Measurements from ENCODE around the gene SLMAP.

The SLMAP gene, protein sequence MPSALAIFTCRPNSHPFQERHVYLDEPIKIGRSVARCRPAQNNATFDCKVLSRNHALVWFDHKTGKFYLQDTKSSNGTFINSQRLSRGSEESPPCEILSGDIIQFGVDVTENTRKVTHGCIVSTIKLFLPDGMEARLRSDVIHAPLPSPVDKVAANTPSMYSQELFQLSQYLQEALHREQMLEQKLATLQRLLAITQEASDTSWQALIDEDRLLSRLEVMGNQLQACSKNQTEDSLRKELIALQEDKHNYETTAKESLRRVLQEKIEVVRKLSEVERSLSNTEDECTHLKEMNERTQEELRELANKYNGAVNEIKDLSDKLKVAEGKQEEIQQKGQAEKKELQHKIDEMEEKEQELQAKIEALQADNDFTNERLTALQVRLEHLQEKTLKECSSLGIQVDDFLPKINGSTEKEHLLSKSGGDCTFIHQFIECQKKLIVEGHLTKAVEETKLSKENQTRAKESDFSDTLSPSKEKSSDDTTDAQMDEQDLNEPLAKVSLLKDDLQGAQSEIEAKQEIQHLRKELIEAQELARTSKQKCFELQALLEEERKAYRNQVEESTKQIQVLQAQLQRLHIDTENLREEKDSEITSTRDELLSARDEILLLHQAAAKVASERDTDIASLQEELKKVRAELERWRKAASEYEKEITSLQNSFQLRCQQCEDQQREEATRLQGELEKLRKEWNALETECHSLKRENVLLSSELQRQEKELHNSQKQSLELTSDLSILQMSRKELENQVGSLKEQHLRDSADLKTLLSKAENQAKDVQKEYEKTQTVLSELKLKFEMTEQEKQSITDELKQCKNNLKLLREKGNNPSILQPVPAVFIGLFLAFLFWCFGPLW

DNA sequence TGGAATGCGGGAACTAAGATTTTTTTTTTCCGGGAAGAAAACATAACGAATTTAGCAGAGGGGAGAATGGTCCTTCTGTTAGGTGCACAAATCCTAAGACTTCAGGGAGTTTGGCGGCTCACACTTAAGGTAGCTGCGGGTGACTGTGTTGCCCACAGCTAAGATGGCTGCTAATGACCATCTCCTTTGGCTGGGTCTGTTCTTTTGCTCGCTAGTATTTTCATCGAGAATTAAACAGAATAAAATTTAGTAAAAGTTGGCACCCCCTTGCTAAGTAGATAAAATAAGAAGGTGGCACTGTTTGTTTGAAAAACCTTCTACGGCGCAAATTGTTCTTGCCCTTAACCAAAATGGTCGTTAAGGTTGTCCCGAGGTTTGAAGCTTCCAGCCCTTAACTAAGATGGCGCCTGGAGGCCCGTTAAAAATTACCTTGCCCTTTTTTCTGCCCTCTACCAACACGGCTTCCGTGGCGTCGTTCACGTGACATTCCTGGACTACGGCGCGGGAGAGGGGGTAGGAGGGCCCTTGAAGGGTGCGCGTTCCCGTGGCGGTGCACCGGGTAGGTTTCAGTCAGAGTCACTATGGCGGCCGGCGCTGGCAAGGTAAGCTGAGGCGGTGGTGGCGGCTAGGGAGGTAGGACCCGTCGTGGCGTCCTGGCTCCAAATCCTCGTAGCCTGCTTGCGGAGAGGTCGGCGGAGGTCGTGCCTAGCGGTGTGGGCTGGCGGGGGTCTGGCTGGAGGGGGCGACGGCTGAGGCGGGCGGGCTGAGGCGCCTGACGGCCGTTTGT is at the start of gene SLMAP:
TSS of gene SLMAP (plus strand) at position 569 of the 787 bp plus-strand sequence. CDS start 1,343 bp downstream, outside the sequence.
- DNase-seq (ENCODE audit: low spot score): peak; percentile 96

DNA sequence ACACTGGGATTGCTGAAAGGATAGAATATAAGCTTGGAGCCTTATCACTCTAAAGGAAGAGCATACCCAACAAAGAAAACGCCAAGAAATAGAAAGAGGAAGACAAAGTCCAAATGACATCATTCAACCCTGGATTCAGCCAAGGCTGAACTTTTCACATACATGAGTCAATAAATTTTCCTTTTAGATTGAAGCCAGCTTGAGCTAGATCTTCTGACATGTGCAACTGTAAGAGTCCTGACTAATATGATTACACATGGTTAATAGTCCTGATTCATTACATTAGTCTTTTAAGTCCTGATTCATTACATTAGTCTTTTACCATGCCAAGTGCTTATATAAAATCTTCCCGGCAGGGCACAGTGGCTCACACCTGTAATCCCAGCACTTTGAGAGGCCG is 49.6 kb upstream of the SLMAP start:
- DNase-seq (ENCODE audit: low spot score): no peak

DNA sequence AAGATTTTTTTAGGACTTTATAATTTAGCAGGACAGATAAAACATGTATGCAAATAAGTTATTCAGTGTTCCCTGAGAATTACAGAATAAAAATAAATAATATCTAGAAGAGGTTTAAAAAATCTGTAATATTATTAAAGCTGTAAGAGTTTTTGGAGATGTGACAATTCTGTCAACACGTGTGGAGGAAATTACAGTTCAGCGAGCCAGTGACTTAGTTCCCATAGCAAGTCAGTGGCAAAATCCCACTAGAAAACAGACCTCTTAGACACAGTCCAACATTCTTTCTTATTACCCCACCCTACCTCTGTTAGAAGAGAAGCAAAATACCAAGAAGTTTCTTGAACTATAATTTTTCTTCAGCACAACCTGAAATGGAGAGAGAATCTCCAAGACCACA is 47.1 kb upstream of the SLMAP start:
- no peak for DNase-seq (ENCODE audit: low spot score)

DNA sequence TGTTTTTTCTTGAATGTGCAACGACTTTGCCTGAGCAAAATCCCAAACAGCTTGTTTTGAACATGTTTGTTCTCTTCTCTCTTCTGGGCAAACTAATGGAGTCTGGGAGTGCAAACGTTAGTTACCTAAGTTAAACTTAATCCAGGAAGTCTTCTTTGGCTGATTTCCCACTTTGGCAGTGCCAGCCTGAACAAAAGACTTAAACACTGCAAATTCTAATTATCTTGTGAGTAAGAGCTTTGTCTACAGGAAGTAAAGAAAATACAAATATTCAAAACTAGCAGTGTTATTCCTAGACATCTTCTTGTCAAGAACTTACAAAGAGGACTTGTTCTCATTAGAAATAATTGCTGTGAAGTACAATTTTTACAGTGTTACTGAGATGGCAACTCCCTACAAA is 46.5 kb upstream of the SLMAP start:
- no peak for DNase-seq (ENCODE audit: low spot score)

DNA sequence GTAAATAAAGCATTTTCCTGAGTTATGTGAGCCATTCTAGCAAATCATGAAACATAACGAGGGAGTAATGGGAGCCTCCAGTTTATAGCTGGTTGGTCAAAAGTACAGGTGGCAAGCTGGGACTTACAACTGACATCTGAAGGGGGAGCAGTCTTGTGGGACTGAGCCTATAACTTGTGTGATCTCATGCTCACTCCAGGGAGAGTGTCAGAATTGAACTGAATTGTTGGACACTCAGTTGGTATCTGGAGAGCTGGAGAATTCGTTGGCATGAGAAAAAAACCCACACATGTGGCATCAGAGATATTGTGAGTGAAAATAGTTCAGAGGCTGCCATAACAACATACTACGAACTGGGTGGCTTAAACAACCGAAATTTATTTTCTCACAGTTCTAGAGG is 40.4 kb upstream of the SLMAP start:
- DNase-seq (ENCODE audit: low spot score): no peak

DNA sequence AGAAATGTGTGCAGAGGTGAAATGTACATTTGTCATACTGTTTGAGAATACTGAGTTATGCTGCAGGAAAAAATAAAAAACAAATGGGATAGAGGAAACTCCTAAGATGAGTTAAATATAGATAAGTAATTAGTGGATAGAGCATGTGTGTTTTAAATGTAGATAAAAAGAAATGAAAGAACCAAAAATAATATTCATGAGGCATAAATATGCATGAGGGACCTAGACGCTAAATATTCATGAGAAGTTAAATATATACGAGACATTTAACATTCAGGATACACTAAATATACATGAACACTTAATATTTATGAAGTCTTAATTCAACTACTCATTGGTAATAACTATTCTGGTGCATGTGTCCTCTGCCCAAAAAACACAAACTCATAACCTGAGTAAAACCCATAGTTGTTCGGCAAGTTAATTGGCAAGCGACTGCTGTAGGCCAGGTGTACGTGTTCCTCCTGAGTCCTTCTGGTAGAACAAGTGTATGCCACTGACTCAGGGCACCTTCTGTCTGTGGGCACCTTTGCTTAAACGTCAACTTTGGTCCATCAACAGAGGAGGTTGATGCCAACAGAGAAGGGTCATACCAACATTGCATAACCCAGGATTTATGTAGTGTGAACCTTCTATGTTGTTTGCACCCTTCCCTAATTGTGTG is 38.8 kb upstream of the SLMAP start:
- no peak for DNase-seq (ENCODE audit: low spot score)

DNA sequence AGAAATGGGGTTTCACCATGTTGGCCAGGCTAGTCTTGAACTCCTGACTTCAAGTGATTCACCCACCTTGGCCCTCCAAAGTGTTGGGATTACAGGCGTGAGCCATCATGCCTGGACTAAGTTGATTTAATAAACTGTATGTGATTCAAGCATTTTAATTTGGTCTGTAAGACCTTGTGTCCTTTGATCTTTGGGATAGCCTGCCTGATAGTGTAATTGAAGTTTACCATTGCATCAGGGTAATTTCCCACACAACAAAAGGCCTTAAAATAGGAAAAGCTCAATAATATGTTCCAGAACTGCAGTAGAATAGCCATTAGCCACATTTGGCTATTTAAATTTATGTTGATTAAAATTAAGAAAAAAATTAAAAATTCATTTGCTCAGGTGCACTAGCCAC is 38.0 kb upstream of the SLMAP start:
- DNase-seq (ENCODE audit: low spot score): no peak

DNA sequence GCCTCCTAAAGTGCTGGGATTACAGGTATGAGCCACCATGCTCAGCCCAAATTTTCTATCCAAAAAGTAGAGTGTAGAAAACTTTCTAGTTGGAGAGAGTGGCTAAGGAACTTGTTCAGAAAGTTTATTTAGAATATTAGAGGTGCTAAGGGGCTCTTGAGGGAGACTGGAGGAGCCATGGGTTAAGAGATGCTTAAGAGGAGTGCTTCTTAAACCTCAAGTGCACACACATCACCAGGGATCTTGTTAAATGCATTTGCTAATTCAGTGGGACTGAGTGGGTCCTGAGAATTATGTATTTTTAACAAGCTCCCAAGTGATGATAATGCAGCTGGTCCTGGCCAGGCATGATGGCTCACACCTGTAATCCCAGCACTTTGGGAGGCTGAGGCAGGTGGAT is 29.7 kb upstream of the SLMAP start:
- no peak for DNase-seq (ENCODE audit: low spot score)

DNA sequence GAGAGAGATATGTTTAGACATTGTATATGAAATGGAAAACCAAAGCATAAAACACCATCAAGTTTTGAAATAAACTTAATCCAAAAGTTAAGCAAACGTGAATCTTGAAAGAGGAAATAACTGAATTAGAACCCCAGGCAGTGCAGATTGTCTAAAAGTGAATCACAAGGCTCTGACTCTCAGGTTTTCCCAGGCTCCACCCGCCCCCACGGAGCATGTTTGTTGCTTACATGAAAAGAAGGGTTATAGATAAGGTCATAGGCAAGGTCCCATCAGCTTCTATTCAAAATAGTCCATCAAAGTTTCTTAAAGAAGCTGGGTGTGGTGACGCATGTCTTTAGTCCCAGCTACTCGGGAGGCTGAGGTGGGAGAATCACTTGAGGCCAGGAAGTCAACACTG is 29.0 kb upstream of the SLMAP start:
- DNase-seq (ENCODE audit: low spot score): no peak

DNA sequence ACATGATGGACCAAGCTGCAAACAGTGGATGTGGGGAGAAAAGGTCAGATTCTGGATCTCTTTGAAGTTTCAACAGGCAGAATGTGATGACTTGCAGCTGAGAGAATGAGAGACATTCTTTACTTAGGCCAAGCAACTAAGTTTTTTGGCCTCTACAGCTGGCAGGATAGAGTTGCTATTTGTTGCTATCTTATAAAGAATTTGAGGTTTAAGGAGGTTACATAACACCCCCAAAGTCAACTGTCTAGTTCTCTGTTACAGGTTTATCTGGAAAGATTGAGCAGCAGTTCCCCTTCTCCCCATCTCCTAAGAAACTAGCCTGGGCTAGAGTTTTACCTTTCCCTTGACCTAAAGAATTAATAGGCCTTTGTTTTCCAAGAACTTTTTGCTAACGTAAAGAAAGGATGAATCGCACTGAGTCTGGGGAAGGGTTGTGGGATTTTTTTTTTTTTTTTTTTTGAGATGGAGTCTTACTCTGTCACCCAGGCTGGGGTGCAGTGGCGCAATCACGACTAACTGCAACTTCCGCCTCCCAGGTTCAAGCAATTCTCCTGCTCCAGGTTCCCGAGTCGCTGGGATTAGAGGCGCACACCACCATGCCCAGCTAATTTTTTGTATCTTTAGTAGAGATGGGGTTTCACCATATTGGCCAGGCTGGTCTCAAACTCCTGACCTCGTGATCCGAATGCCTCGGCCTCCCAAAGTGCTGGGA is 26.6 kb upstream of the SLMAP start:
- DNase-seq (ENCODE audit: low spot score): no peak

DNA sequence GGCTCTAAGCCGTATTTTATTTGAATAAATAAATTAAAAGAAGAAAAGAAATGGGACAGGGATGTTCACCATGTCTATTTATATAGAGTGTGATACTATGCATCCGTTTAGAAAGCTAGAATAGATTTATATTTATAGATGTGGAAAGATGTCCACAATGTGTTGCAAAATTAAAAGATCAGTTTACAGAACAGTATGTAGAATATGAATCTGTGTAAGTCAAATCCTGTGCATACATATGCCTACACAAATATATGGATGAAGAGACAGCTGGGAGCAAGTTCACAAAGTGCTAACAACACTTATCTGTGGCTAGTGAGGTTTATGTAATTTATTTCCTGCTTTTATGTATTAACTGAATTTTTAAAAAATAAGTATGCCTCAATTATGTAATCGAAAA is 25.4 kb upstream of the SLMAP start:
- DNase-seq (ENCODE audit: low spot score): no peak

DNA sequence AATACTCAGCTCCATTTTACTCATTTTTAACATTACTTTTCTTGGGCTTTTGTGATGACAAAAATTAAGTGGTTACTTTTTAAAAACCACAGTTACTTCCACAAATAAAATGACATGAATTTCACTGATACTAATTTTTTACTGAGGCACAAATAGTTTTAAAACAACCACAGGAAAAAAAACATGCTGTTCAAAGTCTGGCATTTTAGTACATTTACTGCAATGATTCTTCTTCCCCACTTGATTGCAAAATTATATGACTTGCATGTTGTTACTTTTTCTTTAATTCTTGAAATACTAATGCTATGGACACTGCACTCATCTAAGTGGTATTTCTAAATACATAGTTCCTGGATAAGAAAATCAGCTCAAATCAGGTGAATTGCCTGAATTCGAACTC is 24.8 kb upstream of the SLMAP start:
- DNase-seq (ENCODE audit: low spot score): no peak

DNA sequence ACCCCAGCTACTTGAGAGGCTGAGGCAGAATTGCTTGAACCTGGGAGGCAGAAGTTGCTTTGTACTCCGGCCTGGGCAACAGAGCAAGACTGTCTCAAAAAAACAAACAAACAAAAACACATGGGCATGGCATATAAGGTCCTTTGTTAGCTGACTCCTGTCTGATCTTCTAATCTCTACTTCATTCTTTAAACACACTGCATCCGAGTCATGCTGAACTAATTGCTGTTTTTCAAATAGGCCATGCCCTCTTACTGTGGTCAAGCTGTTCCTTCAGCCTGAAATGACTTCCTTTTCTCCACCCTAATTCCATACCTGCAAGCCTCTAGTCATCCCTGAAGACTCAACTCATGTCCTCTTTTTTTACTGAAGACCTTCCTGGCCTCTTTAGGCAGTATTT is 22.3 kb upstream of the SLMAP start:
- DNase-seq (ENCODE audit: low spot score): no peak

DNA sequence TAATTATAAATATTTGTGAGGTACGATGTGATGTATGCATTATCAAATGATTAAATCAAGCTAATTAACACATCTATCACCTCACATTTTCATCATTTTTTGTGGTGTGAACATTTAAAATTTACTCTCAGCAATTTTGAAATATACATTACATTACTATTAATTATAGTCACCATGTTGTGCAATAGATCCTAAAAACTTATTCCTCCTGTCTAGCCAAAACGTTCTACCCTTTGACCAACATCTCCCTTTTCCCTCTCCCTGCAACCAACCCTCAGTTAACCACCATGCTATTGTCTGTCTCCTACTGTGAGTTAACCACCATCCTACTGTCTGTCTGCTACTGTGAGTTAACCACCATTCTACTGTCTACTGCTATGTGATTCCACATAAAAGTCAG is 20.7 kb upstream of the SLMAP start:
- no peak for DNase-seq (ENCODE audit: low spot score)

DNA sequence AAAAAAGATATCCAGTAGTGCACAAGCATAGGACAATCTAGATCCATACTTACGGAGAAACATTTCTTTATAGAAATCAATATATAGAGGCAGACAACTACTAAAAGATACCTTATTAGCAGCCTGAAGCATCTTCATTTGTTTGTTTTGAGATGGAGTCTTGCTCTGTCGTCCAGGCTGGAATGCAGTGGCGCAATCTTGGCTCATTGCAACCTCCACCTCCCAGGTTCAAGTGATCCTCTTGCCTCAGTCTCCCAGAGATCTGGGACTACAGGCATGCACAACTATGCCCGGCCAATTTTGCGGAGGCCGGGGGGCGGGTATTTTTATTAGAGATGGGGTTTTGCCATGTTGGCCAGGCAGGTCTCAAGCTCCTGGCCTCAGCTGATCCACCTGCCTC is 18.3 kb upstream of the SLMAP start:
- DNase-seq (ENCODE audit: low spot score): no peak

DNA sequence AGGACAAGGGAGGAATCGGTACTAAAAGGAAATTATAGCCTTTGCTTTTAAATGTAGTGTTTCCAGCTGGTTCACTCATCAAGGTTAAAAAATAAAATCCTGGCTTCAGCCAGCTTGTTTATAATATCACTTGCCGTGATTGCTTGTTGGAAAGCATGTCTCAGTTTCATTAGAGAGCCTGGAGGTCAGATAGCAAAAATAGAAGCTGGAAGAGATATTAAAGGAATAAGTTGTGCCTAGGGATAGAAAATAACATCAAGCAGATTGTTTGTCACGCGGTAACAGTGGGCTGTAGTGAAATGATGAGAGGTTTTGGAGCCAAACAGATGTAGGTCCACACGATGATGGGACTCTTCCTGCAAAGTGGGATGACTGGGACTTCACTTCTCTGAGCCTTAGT is 17.7 kb upstream of the SLMAP start:
- DNase-seq (ENCODE audit: low spot score): no peak

DNA sequence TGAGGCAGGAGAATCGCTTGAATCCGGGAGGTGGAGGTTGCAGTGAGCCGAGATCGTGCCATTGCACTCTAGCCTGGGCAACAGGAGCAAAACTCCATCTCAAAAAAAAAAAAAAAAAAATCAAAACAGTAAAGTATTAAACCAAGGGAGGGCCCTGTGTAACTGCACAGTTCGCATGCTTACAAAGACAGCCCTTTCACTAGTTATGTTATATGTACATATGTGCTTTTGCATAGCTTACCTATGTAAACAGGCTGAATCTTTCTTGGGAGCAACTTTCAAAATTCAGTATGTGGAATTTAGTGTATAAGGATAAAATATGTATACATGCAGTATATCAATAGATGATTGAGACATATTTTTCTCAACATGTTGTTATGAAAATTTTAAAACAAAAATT is 16.1 kb upstream of the SLMAP start:
- no peak for DNase-seq (ENCODE audit: low spot score)

DNA sequence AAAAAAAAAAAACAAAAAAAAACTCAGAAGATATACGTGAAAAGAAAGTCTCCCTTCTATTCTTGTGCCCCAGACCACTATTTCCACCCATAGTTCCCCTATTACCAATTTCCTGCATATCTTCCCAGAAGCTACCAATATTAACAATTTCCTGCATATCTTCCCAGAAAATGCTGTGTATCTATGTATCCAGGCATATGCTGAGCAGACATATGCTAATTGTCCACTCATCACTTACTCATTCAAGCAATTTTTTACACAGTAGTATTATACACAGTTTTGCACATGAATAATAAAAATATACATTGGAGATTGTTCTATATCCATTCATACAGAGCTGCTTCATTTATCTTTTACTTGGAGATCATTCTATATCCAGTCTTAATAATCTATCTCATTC is 12.6 kb upstream of the SLMAP start:
- DNase-seq (ENCODE audit: low spot score): no peak

DNA sequence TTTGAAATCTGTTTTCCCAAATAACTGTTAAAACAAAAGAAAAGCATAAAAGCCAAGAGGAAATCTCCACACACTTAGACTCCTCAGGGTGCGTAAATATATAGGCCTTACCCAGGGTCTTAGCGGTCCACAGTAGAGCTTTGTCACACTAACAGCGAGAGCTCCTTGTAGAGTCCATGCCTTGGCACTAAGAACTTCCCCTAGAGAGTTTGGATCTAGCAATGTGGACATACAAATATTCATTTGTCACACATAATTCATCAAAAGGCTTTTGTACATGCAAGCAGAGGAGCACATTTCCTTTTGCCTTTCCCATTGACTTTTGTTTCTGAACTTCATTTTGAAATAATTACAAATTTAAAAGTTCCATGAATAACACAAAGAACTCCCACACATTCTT is 11.0 kb upstream of the SLMAP start:
- no peak for DNase-seq (ENCODE audit: low spot score)

DNA sequence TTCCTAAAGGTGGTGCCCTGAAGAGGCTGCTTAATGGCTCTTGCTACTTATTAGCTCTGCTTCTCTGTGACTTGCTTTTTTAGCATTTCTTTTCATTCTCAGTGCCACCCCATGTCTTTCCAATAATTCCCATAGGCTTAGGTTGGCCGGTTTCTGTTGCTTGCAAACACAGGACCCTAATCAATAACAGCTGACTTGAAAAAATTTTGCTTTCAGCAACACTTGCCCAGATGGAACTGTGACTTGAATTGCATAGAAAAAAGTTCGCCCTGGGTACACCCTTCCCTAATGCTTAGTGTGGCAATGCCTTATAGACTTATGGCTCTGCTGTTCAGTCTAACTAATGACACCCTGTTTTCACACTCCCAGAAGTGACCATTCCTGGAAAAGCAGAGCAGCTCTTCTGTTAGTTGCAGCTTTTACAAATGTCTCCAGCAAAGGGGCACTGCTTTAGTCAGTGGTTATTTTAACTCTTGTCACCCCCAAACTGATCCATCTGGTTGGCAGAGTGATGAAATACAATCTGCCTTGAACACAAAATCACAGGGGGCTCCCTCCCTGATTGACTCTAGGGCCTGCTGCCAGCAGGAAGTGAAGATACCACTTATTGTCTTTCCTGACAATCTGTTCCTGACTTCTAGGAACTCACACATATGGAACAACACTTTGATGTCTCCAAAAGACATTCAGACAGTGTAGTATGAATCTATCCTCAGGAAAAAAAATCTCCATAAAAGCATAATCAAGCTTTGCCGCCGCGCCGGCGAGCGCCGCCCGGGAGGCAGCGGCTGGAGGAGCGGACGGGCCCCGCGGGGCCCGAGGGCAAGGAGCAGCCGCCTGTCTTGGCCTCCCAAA is 9.7 kb upstream of the SLMAP start:
- no peak for DNase-seq (ENCODE audit: low spot score)

DNA sequence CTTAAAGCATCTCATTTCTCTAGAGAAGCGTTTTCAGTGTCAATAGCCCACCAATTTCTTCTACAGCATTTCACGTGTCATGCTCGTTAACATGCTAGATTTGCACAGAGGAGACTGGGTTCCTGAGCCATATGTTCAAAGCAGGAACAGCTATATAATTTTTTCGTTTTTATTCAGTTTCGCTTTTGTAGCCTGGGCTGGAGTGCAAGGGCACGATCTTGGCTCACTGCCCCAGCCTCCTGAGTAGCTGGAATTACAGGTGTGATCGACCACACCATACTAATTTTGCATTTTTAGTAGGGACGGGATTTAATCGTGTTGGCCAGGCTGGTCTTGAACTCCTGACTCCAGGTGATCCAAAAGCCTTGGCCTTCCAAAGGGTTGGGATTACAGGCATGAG is 6.6 kb upstream of the SLMAP start:
- no peak for DNase-seq (ENCODE audit: low spot score)
